DOHH2 (cell line): ENCODE results near the gene SNAPC2.

Experiments used
- CTCF ChIP-seq: fragments of 200-600 bp; sonication (generic); IDR thresholded peaks from one replicate; pipeline ENCODE4 v1.5.1; 2014; ENCODE audit warnings: antibody characterized with exemption, mild to moderate bottlenecking, low read depth, low read length; ENCODE audit not compliant: poor library complexity, severe bottlenecking
- EZH2phosphoT487 ChIP-seq: fragments of 200-600 bp; sonication (generic); IDR thresholded peaks from 2 replicates; pipeline ENCODE4 v1.6.1; 2017; ENCODE audit warnings: borderline replicate concordance, mild to moderate bottlenecking, antibody characterized with exemption, low read length, moderate library complexity, mixed read lengths

- TF ChIP-seq CTCF (no peak), EZH2phosphoT487 (no peak)
Measured at GRCh38 chr19:7887408-7888144, 32.6 kb upstream of the SNAPC2 start.
